Thymus (tissue), 11 donors: ENCODE measurements around the gene MSI1. TPM values are rescaled to one million over a fixed set of nuclear protein-coding genes. Genes with fewer than 3 reads are reported as not detected.

ENCODE experiments used
- DNase-seq, 9 donors: peaks; one replicate each; pipeline ENCODE4 v3.0.0-alpha.2; 2013; ENCODE audit warnings: low spot score in 9 of 9, low read depth in 6 of 9, missing footprints in 1 of 9
- H3K27ac ChIP-seq, 2 donors: one replicate each; pipeline ENCODE4 v1.5.1; 2013; ENCODE audit warnings: control low read depth in 1 of 2, low read depth in 1 of 2, low read length in 1 of 2, mild to moderate bottlenecking in 1 of 2, moderate library complexity in 1 of 2
- H3K27me3 ChIP-seq, 2 donors: one replicate each; pipeline ENCODE4 v1.5.1; 2013; ENCODE audit warnings: low read length in 1 of 2; ENCODE audit not compliant: control insufficient read depth in 2 of 2, insufficient read depth in 1 of 2
- H3K36me3 ChIP-seq, 2 donors: one replicate each; pipeline ENCODE4 v1.5.1; 2013; ENCODE audit warnings: low read length in 1 of 2, mild to moderate bottlenecking in 1 of 2, moderate library complexity in 1 of 2; ENCODE audit not compliant: control insufficient read depth in 2 of 2, insufficient read depth in 2 of 2
- H3K4me1 ChIP-seq, 2 donors: one replicate each; pipeline ENCODE4 v1.5.1; 2013; ENCODE audit warnings: low read length in 2 of 2; ENCODE audit not compliant: control insufficient read depth in 2 of 2, insufficient read depth in 2 of 2
- H3K4me3 ChIP-seq, 2 donors: one replicate each; pipeline ENCODE4 v1.5.1; 2013; ENCODE audit warnings: low read length in 2 of 2, control low read depth in 1 of 2, mild to moderate bottlenecking in 1 of 2
- H3K9me3 ChIP-seq, 2 donors: one replicate each; pipeline ENCODE4 v1.5.1; 2013; ENCODE audit warnings: low read length in 1 of 2, mild to moderate bottlenecking in 1 of 2; ENCODE audit not compliant: control insufficient read depth in 2 of 2, insufficient read depth in 1 of 2
- WGBS: extraction: QIAGEN DNeasy Blood & Tissue Kit; methylation state at CpG from one replicate; pipeline ENCODE4 v1.1.7; 2013; 5-methylcytosine and 5-hydroxymethylcytosine counted together
- polyA plus RNA-seq: library from polyadenylated mRNA; stranded (reverse); fragments of 200-250 nt; gene quantifications from one replicate; pipeline ENCODE4 v1.2.3, GENCODE V29; 2013
- total RNA-seq: library from RNA; stranded (reverse); fragments of 120-200 nt; gene quantifications from one replicate; pipeline ENCODE4 v1.2.4, GENCODE V29; 2013
- donor health status: healthy.

The MSI1 gene
- total and polyA plus RNA-seq, 2 donors = 0.05 to 0.25 TPM

GRCh38 chr12:120352117-120352516 is 16.8 kb downstream of the MSI1 start:
- no peak overlapping the region for H3K4me3 ChIP-seq
- no peaks in the 10 kb centered on the region for H3K36me3 ChIP-seq
- peaks cover 0 to 4% of the 10 kb centered on the region in 2 donors for H3K9me3 ChIP-seq
- H3K4me1 ChIP-seq = no peaks in the 10 kb centered on the region
- no peak for DNase-seq
- 91% methylated on average over 5 of the region's 5 CpGs for WGBS
- peaks cover 0 to 16% of the 10 kb centered on the region in 2 donors for H3K27me3 ChIP-seq
- no peak overlapping the region for H3K27ac ChIP-seq

DNA sequence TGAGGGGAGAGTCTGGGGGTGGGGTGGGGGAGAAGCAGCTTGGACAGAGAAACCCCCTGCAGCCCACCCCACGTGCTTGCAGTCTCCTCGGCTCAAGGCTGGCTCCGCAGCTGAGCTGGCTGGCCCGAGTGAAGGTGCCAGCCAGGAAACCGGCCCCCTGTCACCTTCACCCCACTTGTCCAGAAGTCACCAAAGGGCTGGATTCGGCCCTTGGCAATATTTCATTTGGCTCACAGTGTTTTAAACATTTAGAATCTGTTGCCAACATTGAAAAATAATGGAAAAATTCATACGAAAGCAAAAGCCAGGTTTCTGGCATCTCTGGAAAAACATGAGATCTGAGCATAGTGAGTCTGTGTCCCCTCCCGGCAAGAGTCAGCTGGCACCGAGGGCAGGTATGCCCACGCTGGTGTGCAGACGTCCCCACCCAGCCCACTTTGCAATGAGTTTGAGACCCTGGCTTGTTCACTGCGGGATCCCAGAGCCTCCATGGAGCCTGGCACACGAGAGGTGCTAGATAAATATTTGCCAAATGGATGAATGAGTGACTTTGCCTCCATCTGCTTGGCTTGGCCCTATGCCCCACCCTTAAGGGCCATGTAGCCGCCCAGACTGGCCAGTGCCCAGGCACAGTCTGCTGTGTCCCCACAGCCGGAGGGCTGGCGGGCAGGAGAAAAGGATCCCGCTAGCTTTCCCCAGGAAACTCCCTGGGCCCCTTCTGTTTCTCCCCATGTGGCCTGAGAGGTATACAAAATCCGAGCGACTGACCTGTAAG is 18.2 kb downstream of the MSI1 start:
- no peak overlapping the region for H3K4me3 ChIP-seq
- no peaks in the 10 kb centered on the region for H3K9me3 ChIP-seq
- peaks cover 0 to 14% of the 10 kb centered on the region in 2 donors for H3K27me3 ChIP-seq
- no peak for DNase-seq
- H3K36me3 ChIP-seq = no peaks in the 10 kb centered on the region
- WGBS = 91% methylated on average over 19 of the region's 19 CpGs
- no peaks in the 10 kb centered on the region for H3K4me1 ChIP-seq
- H3K27ac ChIP-seq = no peak overlapping the region

DNA sequence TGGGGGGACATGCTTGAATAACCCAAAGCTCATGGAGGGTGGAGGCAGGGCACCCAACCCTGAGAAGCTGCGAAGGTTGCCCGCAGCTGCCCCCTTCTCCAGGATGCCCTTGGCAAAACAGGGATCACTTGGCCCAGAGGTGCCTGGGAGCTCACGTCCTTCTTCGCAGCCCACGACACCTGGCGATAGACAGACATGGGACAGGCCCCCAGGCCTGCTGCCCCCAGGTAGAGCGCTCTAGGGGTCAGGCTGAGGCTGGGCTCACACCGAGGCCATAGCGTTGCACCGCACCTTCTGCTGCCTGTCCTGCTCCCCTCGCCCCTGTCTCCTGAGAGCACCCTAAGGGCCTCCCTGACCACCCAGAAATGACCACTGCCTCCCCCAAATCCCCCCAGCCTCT is 21.2 kb downstream of the MSI1 start:
- peaks cover 0 to 17% of the 10 kb centered on the region in 2 donors for H3K27me3 ChIP-seq
- H3K27ac ChIP-seq = no peak overlapping the region
- no peak overlapping the region for H3K4me3 ChIP-seq
- H3K9me3 ChIP-seq = no peaks in the 10 kb centered on the region
- H3K36me3 ChIP-seq = no peaks in the 10 kb centered on the region
- no peaks in the 10 kb centered on the region for H3K4me1 ChIP-seq
- 96% methylated on average over 11 of the region's 11 CpGs for WGBS
- DNase-seq = no peak

GRCh38 chr12:120346681-120347080 is 22.3 kb downstream of the MSI1 start:
- Histone ChIP-seq H3K4me1 (no peaks in the 10 kb centered on the region), H3K27me3 (peaks cover 0 to 20% of the 10 kb centered on the region in 2 donors), H3K4me3 (no peak overlapping the region), H3K36me3 (no peaks in the 10 kb centered on the region), H3K9me3 (no peaks in the 10 kb centered on the region), H3K27ac (no peak overlapping the region)
- WGBS = 94% methylated on average over 7 of the region's 7 CpGs
- no peak for DNase-seq

DNA sequence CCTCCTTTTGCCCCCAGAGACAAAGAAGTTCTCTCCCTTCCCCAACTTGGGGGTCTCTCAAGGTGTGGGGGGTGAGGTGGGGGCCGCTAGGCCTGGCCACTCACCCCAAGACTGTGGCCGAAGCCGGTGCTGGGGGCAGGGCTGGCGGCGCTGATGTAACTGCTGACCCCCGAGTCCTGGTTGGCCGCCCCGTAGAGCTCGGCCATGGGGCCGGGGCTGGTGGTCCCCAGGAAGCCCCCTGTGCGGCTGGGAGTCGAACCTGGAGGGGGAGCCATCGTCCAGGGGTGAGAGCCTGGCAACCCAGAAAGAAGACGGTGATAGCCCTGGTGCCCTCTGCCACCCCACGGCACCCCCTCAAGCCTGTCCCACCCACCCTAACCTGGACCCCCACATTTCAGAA is 22.9 kb downstream of the MSI1 start:
- Histone ChIP-seq H3K27me3 (peaks cover 0 to 16% of the 10 kb centered on the region in 2 donors), H3K36me3 (no peaks in the 10 kb centered on the region), H3K9me3 (no peaks in the 10 kb centered on the region), H3K4me3 (no peak overlapping the region), H3K27ac (no peak overlapping the region), H3K4me1 (no peaks in the 10 kb centered on the region)
- 93% methylated on average over 15 of the region's 15 CpGs for WGBS
- DNase-seq = no peak

DNA sequence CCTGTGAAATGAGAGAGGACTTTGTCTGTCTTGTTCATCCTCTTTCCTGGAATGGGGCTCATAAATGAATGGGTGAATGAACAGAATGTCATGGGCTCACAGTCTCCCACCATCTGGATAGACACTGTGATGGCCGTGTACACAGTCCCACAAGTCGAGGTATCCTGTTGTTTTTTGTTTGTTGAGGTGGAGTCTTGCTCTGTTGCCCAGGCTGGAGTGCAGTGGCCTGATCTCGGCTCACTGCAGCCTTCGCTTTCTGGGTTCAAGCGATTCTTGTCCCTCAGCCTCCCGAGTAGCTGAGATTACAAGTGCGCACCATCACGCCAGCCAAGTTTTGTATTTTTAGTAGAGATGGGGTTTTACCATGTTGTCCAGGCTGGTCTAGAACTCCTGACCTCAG is 25.3 kb downstream of the MSI1 start:
- WGBS = 97% methylated on average over 8 of the region's 8 CpGs

DNA sequence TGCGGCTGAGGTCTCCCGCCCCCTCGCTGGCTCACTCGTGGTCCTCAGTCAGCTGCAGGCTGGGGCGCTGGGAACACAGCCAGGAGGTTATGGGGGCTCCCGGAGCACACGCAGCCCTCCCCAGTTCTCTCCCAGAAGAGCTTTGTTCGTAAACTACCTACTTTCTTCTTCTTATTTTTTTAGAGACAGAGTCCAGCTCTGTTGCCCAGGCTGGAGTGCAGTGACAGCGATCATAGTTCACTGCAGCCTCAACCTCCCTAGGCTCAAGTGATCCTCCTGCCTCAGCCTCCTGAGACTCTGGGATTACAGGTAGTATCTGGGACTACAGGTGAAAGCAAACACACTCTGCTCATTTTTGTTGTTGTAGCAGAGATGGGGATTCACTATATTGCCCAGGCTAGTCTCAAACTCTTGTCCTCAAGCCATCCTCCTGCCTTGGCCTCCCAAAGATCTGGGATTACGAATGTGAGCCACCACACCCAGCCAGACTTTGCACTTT is 25.9 kb downstream of the MSI1 start:
- WGBS = 74% methylated on average over 10 of the region's 10 CpGs
- H3K36me3 ChIP-seq = no peaks in the 10 kb centered on the region
- H3K4me3 ChIP-seq = no peak overlapping the region
- no peak overlapping the region for H3K27ac ChIP-seq
- H3K27me3 ChIP-seq = peaks cover 0 to 13% of the 10 kb centered on the region in 2 donors
- no peak for DNase-seq
- no peaks in the 10 kb centered on the region for H3K9me3 ChIP-seq
- no peaks in the 10 kb centered on the region for H3K4me1 ChIP-seq

More for the DNA sequence above, 25.3 kb downstream of the MSI1 start:
- no peaks in the 10 kb centered on the region for H3K36me3 ChIP-seq
- no peak for DNase-seq
- no peak overlapping the region for H3K4me3 ChIP-seq
- H3K27me3 ChIP-seq = peaks cover 0 to 13% of the 10 kb centered on the region in 2 donors
- H3K9me3 ChIP-seq = no peaks in the 10 kb centered on the region
- no peaks in the 10 kb centered on the region for H3K4me1 ChIP-seq
- H3K27ac ChIP-seq = no peak overlapping the region

DNA sequence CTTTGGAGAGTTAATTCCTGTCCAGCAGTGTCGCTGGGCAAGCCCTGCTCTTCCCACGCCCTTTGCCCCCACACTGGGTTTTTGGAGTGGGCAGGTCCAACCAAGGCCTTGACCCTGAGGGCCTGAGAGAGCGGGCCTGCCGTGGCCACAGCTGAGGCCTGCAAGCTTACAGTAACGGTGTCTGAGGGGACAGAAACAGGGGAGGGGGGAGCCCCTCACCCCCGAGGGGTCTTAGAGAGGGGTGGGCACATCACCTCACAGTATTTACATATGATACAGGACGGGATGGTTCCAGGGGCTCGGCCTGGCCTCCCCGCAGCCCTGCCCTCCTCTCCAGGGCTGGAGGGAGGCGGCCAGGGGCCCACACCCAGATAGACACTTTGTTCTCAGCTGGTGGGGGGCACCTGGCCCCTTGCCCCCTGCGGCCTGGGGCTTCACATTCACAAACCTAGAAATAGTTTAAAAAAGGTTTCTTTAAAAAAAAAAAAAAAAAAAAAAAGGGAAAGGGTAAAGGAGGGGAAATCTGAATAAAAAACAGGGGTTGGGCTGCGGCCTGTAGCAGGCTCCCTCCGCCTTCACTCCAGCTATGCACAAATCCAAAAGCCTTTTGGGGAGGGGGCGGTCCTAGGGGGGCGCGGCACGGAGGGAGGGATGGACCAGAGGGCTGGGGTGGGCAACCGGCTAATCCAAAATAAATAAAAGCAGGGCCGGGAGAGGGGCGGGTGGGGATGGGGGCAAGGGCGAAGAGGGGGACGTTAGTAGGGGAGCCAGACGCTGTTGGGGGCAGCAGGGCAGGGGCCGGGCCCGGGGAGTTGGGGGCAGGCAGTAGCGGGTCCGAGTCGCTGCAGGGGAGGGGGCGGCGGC is 26.6 kb downstream of the MSI1 start:
- H3K4me1 ChIP-seq = no peaks in the 10 kb centered on the region
- WGBS = 82% methylated on average over 30 of the region's 30 CpGs
- no peaks in the 10 kb centered on the region for H3K36me3 ChIP-seq
- H3K27me3 ChIP-seq = peaks cover 0 to 13% of the 10 kb centered on the region in 2 donors
- no peak for DNase-seq
- H3K9me3 ChIP-seq = no peaks in the 10 kb centered on the region
- H3K27ac ChIP-seq = no peak overlapping the region
- no peak overlapping the region for H3K4me3 ChIP-seq

- peaks cover 0 to 10% of the 10 kb centered on the region in 2 donors for H3K27me3 ChIP-seq
- DNase-seq = no peak
- WGBS = 95% methylated on average over 4 of the region's 4 CpGs
Measured at GRCh38 chr12:120339256-120339655, 29.7 kb downstream of the MSI1 start.

More at GRCh38 chr12:120339256-120339655, 29.7 kb downstream of the MSI1 start:
- H3K4me3 ChIP-seq = no peak overlapping the region
- no peak overlapping the region for H3K27ac ChIP-seq
- H3K4me1 ChIP-seq = no peaks in the 10 kb centered on the region
- peaks cover 1 to 14% of the 10 kb centered on the region in 2 donors for H3K9me3 ChIP-seq
- H3K36me3 ChIP-seq = no peaks in the 10 kb centered on the region
